IPS DF 4.7 (cell line): Measurements from ENCODE around the gene KRTAP5-7.
"Not testable (repeated sequence)": the region's sequence is repeated elsewhere in the genome, so short reads cannot be mapped to it uniquely, and the experiment has no call there.

Experiments used
- DNase-seq: peaks from one replicate; pipeline ENCODE4 v3.0.0-alpha.2; 2013; ENCODE audit warnings: low spot score; ENCODE audit errors: extremely low read depth

KRTAP5-7 gene

GRCh38 chr11:71556018-71556417, 29.0 kb downstream of the KRTAP5-7 start:
- DNase-seq: no peak

DNA sequence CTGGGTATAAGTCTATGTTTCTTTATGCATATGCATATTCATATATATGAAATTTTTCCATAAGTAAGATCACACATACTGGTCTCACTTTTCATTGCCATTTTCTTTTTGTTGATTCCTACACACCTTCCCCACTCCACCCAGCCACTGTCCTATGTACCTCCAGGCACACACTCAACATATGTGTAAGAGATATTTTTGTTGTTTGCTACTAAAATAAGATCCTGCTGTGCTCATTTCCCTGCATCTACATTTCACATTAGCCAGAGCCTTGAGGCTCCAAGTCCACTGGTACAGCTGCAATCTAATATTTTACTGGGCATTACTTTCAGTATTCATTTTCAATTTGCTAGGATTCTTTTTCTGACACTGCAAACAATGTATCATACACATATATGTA, 30.2 kb downstream of the KRTAP5-7 start:
- DNase-seq: no peak

- DNase-seq: no peak
Observed at GRCh38 chr11:71558996-71559395, 31.9 kb downstream of the KRTAP5-7 start.

GRCh38 chr11:71562120-71562519, 35.1 kb downstream of the KRTAP5-7 start:
- DNase-seq: no peak

DNA sequence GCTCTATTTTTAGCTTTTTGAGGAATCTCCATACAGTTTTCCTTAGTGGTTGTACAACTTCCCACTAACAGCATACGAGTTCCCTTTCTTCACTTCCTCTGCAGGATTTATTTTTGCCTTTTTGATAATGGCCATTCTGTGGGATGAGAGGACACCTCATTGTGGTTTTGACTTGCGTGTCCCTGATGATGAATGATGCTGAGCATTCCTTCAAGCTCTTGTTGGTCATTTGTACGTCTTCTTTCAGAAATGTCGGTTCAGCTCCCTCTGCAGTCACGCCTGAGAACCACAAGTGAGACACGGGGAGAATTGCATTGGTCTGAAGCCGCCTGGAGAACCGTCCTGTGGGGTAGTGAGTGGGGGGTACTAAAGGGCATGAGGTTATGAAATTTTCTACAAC, 36.3 kb downstream of the KRTAP5-7 start:
- no peak for DNase-seq

- DNase-seq: no peak
Observed at GRCh38 chr11:71564430-71564829, 37.4 kb downstream of the KRTAP5-7 start.

DNA sequence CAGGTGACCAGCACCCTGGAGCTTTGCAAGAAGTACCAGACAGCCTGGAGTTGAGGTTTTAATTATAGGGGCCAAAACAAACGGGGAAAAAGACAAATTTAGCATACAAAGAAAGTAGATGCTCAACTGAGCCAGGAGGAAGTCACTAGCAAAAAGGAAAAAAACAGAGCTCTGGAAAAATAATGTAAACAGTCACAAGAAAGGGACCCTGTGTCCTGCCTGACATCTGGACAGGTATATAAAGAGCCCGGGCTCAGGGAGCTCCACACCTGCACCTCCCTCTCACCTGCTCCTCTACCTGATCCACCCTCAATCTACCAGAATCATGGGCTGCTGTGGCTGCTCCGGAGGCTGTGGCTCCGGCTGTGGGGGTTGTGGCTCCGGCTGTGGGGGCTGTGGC, 38.2 kb downstream of the KRTAP5-7 start, which contains the start of gene KRTAP5-10:
KRTAP5-10 (plus strand) TSS at position 301 of the 400 bp plus-strand sequence; CDS start at position 326, 25 bp downstream.
- DNase-seq: no peak

DNA sequence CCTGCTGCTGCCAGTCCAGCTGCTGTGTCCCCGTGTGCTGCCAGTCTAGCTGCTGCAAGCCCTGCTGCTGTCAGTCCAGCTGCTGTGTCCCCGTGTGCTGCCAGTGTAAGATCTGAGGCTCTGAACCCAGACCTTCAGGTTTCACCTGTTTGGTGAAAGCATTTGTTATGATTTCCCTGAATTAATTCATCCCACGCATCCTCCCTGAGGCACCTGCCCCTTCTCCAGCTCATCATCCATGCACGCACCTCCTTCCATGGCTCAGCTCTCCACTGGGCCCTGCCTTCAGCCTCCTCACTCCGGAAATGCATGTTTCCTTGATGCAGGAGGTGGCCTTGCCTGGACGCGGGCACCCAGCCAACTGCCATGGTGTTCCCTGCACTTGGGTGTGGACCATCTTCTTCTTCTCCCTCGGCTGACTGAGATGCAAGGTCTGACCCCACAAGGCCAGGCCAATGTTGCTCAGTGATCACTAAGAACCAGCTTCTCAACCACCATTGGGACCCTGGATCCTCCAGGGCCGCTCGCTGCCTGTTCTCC, 39.1 kb downstream of the KRTAP5-7 start:
- no peak for DNase-seq

DNA sequence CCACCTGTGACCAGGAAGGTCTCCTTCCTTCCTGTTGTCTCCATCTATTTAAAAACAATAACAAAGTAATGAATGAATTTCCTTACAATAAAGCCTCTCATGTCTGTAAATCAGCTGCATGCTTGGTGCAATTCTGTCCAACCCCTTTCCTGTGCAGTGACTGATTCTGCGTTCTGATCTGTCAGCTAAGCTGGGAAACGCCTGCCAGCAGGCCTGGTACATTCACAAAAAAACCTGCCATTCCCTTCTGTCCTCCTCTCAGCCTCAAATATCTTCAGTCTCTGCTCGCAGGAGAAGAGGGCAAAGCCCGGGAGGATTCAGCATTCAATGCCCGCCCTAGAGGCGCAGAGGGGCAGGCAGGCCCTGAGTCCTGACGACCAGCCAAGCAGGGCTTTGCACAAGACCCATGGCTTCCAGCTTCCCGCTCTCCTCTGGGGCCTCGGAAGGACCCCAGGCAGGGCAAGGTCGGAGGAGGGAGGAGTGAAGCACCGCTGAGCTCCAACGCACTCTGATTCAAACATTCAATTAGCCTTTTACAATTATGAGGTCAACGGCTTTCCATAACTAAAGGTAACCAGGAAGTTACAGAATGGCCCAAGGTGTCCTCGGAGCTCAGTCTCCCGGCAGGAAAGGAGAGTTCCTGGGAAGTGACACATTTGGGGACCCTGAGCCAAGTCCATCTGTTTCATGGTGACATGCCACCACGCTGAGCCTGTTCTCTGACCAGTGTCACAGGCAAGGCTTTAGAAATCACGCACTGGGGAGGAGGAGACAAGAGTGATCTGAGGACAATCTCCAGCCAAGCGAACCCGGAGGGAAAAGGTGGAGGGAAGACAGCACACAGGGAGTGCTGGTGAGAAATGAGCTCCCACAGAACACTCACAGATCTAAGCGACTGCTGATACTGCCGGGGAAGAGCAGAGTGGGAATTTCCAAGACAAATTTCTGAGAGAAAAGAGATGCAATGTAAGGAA, 39.8 kb downstream of the KRTAP5-7 start:
- not testable (repeated sequence) for DNase-seq

- DNase-seq: not testable (repeated sequence)
Observed at GRCh38 chr11:71567633-71568032, 40.6 kb downstream of the KRTAP5-7 start.

- DNase-seq: no peak
Observed at GRCh38 chr11:71568704-71569349, 41.8 kb downstream of the KRTAP5-7 start.

- DNase-seq: not testable (repeated sequence)
Observed at GRCh38 chr11:71571101-71571850, 44.2 kb downstream of the KRTAP5-7 start.

- DNase-seq: no peak
Observed at GRCh38 chr11:71572811-71573210, 45.7 kb downstream of the KRTAP5-7 start.

- DNase-seq: no peak
Observed at GRCh38 chr11:71574418-71574817, 47.4 kb downstream of the KRTAP5-7 start.

GRCh38 chr11:71575723-71576424, 48.8 kb downstream of the KRTAP5-7 start:
- no peak for DNase-seq

- DNase-seq: not testable (repeated sequence)
Observed at GRCh38 chr11:71576688-71577465, 49.8 kb downstream of the KRTAP5-7 start.

GRCh38 chr11:71577469-71578004, 50.5 kb downstream of the KRTAP5-7 start:
- no peak for DNase-seq
